GM12865 (cell line): ENCODE results near the gene LAMC3.

ENCODE experiments used
- DNase-seq: peaks from one replicate; pipeline ENCODE4 v3.0.0; 2010; ENCODE audit warnings: low read depth
- H3K4me3 ChIP-seq: 2 replicates; pipeline ENCODE4 v1.5.1; 2011; ENCODE audit warnings: mild to moderate bottlenecking, low read depth, low read length, control low read depth
- TF ChIP-seq, protein P1 (sequence below): IDR thresholded peaks from 2 replicates; pipeline ENCODE4 v1.5.1; 2011; ENCODE audit warnings: low read length, control low read depth, low read depth, inconsistent platforms; ENCODE audit not compliant: insufficient read depth; ENCODE audit errors: missing control alignments

LAMC3 gene

DNA sequence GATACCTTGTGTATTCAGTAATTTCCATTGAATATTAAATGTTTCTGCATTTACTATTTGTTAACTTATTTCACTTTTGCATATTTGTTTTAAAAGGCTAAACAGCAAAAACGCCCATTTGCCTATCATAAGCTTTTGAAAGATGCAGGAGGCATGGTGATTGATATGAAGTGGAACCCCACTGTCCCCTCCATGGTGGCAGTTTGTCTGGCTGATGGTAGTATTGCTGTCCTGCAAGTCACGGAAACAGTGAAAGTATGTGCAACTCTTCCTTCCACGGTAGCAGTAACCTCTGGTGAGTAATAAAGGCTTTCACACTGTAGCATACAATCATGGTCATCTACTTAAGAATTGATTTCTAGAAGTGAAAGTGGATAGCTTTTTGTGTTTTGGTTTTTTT is 120.2 kb downstream of the LAMC3 start:
- no peak for DNase-seq
- no peak overlapping the region for H3K4me3 ChIP-seq
- TF ChIP-seq, protein P1, sequence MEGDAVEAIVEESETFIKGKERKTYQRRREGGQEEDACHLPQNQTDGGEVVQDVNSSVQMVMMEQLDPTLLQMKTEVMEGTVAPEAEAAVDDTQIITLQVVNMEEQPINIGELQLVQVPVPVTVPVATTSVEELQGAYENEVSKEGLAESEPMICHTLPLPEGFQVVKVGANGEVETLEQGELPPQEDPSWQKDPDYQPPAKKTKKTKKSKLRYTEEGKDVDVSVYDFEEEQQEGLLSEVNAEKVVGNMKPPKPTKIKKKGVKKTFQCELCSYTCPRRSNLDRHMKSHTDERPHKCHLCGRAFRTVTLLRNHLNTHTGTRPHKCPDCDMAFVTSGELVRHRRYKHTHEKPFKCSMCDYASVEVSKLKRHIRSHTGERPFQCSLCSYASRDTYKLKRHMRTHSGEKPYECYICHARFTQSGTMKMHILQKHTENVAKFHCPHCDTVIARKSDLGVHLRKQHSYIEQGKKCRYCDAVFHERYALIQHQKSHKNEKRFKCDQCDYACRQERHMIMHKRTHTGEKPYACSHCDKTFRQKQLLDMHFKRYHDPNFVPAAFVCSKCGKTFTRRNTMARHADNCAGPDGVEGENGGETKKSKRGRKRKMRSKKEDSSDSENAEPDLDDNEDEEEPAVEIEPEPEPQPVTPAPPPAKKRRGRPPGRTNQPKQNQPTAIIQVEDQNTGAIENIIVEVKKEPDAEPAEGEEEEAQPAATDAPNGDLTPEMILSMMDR = no peak

DNA sequence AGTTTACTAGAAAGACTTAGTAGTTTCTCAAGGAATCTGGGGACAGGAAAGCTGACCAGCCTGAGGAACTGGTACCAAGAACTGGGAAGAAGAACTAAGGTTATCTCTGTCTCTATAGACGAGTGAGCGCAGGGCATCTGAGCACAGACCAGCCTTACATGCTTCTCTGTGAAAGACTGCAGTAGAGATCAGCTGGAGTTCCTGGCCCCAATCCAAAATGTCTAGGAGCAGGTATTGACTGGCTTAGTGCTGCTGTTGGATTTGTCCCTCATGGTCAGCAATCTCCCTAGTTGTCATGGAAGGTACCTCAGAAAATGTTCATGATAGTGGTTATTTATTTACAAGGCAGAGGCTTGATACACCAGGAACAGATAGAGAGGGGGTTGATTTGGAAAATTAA is 129.7 kb downstream of the LAMC3 start:
- DNase-seq = no peak
- H3K4me3 ChIP-seq = no peak overlapping the region
- TF ChIP-seq, protein P1 = no peak

DNA sequence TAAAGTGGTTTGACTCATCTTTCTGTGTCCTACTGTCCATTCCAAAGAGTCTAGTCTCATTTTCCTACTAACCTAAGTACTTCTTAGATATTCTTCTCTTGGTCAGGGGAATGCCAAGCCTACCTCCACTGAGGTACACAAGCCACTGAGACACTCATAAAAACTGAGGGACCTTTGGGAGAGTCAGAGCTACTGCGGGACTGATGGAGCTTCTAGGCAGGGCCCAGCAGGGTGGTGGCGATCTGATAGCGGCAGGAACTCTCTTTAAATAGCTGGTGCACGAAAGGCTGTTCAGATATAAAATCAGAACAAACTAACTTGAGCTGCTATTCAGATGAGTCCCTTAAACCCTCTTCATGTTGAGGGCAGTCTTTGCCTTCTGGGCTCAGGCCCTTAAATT is 131.1 kb downstream of the LAMC3 start:
- DNase-seq = no peak
- H3K4me3 ChIP-seq = no peak overlapping the region
- TF ChIP-seq, protein P1 = no peak

- DNase-seq = no peak
- no peak overlapping the region for H3K4me3 ChIP-seq
- TF ChIP-seq, protein P1 = no peak
Measured at GRCh38 chr9:131140550-131140949, 131.6 kb downstream of the LAMC3 start.

GRCh38 chr9:131142160-131142559 is 133.2 kb downstream of the LAMC3 start:
- TF ChIP-seq, protein P1 = no peak
- no peak for DNase-seq
- H3K4me3 ChIP-seq = no peak overlapping the region
